NOMO-1 (cell line): Measurements from ENCODE around the gene GNG13.
"Not testable (repeated sequence)": the region's sequence is repeated elsewhere in the genome, so short reads cannot be mapped to it uniquely, and the experiment has no call there.

Experiments
- DNase-seq, 2 experiments: peaks; one replicate each; lab custom pipeline; 2025; ENCODE audit not compliant: unreplicated experiment in 2 of 2; lab: John Stamatoyannopoulos, UW

GNG13 gene

DNA sequence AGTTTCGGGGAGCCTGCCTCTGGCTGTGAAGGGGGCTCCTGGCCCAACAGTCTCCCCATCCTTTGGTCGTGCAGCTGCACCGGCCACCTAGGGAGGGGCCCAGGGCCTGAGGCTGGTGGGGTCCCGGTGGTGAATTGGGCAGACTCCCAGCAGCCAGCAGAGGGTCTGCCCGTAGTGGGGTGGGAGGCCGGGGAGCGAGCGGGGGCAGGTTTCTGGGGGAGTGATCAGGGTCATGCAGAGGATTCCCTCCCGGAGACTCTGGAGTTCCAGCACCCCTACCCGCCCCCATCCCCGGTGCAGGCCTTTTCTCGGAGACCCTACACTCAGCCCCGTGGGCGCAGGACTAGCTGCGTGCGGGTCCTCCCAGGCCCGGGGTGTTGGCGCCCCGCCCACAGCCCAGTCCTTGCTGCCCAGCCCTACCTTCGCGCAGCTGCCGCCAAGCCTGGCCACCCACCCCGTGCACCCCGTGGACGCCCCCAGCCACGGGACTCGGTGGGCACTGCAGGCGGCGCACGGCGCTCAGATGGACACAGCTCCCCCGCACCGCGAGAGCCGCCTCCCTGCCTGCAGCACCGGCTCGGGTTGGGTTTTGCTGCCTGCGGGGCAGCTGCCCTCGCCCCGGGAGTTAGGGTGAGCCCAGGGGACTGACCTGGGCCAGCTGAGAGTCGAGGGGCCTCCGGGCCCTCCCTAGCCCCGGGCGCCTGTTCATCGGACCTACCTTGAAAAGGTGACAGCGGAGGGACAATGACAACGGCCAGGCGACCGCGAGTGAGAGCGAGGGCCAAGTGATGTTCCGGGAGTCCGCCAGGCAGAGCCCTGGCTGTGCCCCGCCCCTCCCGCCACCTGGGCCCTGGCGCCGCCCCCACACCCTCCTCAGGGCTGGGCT is at the start of gene GNG13:
GNG13 (minus strand) TSS at position 787 of the 886 bp plus-strand sequence. CDS start 1,657 bp downstream, outside the sequence.
- DNase-seq = no peak

- DNase-seq = no peak
Observed at GRCh38 chr16:848510-849253, 48.1 kb upstream of the GNG13 start.

- DNase-seq = no peak
Observed at GRCh38 chr16:847681-848445, 47.3 kb upstream of the GNG13 start.

DNA sequence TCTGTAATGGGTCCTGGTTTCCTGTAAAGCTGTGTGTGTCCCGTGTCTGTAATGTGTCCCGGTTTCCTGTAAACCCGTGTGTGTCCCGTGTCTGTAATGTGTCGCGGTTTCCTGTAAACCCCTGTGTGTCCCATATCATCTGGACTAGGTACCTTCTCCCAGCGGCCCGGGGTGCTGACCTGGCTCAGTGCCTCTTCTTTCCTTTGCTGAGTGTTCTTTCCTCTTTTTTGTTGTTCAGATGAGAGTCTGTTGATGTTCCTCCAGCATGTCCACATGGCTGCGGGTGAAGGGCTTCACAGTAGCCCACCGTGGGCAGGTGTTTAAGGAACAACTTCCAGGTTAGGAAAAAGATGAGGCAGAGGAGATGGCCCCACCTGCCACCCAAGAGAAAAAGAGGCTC is 46.6 kb upstream of the GNG13 start:
- no peak for DNase-seq

DNA sequence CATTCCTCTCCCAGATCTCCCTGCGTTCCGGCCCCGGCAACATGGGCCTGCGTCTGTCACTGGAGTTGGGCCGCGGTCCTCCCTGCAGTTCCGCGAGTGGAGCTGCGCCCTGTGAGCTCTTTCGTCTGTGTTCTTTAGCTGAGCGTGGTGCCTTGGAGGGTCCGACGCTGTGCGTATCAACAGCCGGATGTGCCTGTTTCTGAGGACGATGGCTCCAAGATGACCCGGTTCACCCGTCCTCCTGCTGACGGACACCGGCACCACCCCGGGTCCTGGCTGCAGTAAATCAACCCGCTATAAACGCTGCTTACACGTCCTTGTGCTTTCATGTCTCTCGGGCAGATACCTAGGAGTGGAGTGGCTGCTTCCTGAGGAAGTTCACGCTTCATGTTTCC is 44.8 kb upstream of the GNG13 start:
- DNase-seq = no peak

GRCh38 chr16:844638-845350 is 44.3 kb upstream of the GNG13 start:
- no peak for DNase-seq

GRCh38 chr16:843771-844170 is 43.2 kb upstream of the GNG13 start:
- no peak for DNase-seq

- no peak for DNase-seq
Observed at GRCh38 chr16:842711-843560, 42.4 kb upstream of the GNG13 start.

DNA sequence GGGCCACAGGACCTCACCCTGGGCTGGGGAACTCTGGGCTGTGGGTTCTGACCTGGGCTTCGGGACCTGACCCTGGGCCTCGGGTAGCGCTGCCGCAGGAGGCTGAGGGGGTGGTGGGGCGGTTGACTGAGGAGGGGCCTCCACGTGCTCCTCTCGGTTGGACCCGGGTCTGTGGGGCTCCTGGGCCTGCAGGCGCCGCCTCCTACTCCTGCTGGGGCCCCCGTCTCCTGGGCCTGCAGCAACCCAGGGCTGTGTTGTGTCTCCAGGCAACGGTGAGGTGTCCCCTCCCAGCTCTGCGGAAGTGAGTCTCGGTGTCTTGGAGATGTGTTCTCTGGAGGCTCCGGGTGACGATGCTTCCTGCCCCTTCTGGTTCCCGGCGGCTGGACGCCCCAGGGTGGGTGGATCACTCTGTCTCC is 41.5 kb upstream of the GNG13 start:
- DNase-seq = no peak

DNA sequence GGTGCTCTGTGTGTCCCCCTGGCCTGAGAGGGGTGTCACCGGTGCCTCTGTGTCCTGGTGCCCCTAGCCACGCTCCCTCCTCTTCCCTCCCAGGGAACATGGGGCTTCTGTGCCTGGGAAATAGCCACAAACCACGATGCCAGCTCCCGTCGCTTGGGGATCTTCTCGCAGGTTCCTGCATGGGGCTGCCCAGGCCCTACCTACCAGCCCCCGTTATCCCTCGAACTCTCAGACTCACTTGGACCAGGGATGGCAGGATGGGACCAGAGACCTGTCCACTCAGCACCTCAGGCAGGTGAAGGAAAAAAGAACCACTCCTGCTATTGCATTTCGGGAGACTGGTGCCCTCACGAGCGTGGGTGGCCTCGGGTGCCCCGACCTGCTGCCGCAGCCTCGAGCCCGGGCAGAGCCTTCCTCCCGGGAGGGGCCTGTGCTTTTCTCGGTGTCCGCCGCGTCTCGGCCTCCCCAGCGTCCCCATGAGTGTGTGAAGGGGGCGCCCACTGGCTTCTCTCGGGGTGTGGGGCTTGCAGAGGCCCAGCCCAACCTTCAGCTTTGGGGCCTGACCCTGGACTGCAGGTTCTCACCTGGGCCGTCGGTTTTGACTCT is 41.0 kb upstream of the GNG13 start:
- DNase-seq = no peak

GRCh38 chr16:840561-841454 is 40.3 kb upstream of the GNG13 start:
- DNase-seq = no peak

DNA sequence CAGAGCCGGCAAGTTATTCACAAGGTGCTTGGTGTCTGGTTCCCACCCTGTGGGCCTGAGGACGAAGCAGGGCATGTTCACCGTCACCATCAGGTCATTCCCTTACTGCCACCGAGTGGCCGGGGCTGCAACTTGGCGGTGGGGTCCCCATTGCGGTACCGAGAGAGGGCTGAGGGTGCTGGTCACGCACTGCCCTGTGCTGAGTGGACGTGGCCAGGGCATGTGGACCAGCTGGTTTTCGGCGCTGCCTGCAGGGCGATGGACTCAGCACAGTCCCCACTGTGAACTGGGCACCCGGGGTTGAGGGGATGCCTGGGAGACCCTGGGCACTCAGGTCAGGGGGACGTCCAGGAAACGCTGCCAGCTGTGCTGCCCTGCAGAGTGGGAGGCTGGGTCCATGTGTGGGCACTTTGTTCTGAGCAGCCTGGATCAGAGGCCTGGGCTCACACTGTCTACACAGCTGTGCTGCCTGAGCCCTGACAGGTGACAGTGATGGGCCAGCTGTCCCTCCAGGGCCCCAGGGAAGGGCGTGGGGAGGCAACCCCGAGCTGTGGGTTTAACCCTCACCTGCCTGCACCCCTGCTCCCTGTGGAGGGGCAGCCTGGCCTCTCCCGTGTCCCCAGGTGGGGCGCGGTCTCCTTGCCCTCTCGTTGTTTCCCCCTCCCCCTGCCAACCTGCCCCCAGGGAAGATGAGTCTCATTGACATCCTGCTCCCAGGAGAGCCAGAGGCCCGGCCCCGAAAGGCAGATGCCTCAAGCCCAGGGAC is 39.3 kb upstream of the GNG13 start:
- DNase-seq = no peak

DNA sequence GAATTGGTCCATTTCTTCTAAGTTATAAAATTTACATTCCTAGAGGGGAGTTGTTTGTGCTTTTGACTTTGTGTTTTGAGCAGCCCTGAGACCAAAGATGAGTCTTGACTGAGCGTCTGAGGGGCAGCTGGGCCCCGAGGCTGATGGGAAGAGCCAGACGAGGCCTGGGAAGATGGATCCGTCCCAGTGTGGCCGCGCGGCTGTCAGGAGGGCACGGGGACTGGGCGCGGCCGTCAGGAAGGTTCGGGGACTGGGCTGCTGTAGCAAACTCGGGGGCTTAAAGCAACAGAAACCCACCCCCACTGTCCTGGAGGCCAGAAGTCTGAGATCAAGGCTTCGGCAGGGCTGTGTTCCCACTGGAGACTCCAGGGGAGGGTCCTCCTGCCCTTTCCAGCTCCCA is 38.2 kb upstream of the GNG13 start:
- no peak for DNase-seq

- DNase-seq = not testable (repeated sequence)
Observed at GRCh38 chr16:836822-837221, 36.3 kb upstream of the GNG13 start.

DNA sequence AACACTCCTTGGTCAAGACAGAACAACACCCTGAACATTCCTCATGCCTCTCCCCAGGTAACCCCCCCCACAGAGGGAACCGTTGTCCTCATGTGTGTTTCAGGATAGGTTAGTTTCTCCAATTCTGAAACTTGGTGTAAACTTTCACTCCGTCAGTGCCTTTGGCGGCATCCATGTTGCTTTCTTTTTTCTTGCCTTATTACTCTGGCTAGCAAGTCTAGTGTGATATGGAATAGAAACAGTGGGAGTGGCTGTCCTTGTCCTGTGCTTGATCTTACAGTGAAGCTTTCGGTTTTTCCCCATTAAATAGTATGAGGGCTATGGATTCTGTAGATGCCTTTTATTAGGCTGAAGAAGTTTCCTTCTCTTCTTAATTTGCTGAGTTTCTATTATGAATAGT is 35.7 kb upstream of the GNG13 start:
- no peak for DNase-seq

DNA sequence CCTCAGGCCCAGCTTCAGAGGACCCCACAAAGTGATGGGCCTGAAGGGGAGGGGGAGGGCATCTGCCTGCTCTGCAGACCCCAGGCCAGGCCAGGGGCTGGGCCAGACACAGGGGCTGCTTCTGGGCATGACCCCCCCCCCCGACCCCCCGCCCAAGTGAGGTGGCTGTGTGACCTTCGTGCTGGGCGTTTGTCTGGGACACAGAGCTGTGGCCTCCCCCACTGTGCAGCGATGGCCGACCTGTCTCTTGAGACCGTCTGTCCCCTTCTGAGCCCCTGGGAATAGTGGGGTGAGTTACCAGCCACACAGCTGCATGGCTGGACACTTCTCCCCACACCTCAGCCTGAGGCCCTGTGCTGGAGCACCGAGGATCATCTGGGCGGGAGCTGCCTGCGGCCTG is 34.8 kb upstream of the GNG13 start:
- no peak for DNase-seq

DNA sequence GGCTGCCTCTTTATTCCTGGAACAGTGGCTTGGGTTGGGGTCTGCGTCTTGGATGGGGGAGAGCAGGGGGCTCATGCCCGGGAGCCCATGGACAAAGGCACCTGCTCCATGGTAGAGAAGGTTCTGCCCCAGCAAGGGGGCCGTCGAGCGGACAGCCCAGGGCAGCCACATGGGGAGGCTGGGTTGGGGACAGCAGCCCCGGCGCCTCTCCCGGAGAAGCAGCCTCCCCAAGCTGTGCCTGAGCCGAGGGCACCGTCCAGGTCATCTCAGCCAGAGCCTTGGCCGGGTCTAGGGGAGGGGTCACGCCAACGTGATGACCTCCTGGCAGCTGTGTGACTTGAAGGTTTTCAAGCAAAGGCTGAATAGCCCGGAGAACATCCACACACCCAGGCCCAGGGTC is 32.9 kb upstream of the GNG13 start:
- DNase-seq = no peak
